ENCODE measurements around the gene PRKAR2A.

DNA sequence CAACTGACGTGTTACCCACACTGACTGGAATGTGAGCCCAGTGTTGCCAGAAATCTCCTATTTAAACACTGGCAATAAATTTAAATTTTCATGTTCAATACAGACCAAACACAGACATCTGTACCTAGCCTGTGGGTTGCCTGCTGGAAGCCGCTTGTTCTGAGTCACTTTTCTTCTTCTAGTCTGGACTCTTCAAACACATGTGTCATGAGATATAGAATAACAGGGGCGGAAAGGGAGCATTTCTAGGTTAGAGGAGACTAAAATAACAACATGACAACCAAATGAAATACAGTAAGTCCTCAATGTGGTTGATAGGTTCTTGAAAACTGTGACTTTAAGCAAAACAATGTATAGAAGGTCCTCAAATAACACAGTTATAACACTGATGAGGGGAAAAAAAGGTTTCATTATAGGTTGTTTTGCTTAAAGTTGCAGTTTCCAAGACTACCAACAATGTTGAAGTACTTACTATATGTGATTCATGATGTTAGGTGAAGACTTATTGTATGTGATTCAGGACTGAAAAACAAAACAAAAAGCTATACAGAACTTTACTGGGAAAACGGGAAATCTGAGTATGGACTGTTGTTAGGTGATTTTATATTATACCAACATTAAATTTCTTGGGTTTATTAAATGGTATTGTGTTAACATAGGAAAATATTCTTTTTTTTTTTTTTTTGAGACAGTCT is 63.1 kb downstream of the PRKAR2A start:
- TF ChIP-seq SP1 (IDR thresholded peaks at IDR 0.05), result no peak
- TF ChIP-seq, protein P1, sequence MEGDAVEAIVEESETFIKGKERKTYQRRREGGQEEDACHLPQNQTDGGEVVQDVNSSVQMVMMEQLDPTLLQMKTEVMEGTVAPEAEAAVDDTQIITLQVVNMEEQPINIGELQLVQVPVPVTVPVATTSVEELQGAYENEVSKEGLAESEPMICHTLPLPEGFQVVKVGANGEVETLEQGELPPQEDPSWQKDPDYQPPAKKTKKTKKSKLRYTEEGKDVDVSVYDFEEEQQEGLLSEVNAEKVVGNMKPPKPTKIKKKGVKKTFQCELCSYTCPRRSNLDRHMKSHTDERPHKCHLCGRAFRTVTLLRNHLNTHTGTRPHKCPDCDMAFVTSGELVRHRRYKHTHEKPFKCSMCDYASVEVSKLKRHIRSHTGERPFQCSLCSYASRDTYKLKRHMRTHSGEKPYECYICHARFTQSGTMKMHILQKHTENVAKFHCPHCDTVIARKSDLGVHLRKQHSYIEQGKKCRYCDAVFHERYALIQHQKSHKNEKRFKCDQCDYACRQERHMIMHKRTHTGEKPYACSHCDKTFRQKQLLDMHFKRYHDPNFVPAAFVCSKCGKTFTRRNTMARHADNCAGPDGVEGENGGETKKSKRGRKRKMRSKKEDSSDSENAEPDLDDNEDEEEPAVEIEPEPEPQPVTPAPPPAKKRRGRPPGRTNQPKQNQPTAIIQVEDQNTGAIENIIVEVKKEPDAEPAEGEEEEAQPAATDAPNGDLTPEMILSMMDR (IDR thresholded peaks at IDR 0.05; ENCODE audit: low read depth, low read length, missing input control), result no peak
- TF ChIP-seq YY1 (IDR thresholded peaks at IDR 0.05), result no peak
- TF ChIP-seq, protein P2, sequence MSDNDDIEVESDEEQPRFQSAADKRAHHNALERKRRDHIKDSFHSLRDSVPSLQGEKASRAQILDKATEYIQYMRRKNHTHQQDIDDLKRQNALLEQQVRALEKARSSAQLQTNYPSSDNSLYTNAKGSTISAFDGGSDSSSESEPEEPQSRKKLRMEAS (IDR thresholded peaks at IDR 0.05), result no peak

Data from liver (tissue), 3 donors.